GM21737 (cell line): ENCODE measurements around the gene TMEM89.
A peak's percentile ranks its signal among the peaks of the same experiment; 100 is the strongest.

Source experiments
- ATAC-seq: cut with Tn5 transposase; IDR thresholded peaks from one replicate; pipeline ENCODE4 v1.9.1; 2021; ENCODE audit warnings: mild to moderate bottlenecking, moderate library complexity; ENCODE audit not compliant: unreplicated experiment

Gene TMEM89, protein sequence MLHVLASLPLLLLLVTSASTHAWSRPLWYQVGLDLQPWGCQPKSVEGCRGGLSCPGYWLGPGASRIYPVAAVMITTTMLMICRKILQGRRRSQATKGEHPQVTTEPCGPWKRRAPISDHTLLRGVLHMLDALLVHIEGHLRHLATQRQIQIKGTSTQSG

DNA sequence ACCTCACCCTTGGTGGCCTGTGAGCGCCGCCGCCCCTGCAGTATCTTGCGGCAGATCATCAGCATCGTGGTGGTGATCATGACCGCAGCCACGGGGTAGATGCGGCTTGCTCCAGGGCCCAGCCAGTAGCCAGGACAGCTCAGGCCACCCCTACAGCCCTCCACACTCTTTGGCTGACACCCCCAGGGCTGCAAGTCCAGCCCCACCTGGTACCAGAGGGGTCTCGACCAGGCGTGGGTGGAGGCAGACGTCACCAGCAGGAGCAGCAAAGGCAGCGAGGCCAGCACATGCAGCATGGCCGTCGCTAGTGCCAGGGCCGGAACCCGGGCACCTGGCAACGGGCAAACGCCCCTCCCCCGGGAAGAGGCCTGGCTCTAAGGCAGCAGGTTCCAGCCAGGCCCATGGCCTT lies at the start of gene TMEM89:
Gene TMEM89 (minus strand): TSS at position 309 of the 409 bp plus-strand sequence. CDS start 13 bp downstream, at position 296.
- ATAC-seq: no peak

DNA sequence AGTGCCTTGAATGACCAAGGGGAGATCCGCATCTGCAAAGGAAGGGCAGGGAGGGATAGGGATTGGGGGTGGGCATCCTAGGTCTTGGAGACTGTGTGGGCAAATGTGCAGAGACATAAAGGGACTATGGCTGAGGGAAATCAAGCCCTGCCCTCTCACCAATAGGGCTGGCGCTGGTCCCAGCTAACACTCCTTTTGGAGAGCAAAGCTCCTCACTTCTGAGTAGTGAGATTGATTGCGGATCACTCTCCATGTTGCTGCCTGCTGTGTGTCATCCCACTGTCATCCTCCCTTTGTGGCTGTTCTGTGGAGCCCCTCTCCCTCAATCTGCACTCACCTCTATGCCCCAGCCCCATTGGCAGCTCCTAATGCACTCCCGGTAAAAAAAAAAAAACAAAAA lies 43.4 kb upstream of the TMEM89 start:
- ATAC-seq: no peak

DNA sequence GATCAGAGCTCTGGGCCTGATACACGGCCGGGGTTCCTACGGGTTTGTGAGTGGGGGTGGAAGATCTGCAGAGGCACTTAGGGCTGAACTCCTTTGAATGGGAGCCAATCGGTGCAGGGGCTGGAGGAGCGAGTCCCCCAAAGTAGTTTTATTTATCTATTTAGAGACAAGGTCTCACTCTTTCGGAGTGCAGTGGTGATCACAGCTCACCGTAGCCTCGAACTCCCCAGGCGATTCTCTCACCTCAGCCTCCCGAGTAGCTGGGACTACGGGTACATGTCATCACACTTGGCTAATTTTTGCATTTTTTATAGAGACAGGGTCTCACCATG lies 42.7 kb upstream of the TMEM89 start:
- no peak for ATAC-seq

DNA sequence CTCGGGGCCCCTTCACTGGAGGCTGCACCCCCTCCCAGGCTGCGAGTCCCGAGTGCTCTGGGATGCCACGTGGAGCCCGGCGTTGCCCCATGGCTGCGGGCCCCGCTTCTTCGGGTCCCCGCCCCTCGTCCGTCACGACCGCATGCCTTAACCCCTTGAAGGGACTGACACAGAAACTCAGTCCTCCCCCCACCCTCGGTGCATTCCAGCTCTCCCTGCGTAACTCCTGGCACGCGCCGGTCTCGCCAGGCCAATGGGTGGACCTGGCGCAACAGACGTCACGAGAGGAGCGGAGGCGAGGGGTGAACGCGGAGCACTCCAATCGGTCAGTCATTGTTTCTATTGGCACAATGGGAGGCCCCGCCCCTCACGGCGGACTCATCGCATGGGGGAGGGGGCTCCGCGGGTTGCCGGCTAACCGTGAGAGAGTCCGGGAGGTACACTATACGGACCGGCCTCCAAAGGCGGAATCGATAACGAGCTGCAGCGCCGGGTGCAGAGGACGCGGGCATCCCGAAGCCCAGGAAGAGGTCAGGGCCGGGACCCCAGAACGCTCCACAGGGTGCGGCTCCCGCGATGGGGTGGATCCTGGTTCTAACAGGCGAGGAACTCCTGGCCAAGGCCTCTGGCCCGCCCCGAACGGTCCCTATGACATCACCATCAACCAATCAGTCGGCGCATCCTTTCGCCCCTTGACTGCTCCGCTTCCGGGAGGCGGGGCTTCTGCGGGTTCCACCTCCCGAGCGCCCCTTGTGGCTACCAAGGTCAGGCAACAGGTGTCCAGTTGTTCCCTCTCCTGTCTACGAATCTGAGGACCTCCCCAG lies 42.1 kb upstream of the TMEM89 start:
- ATAC-seq: peak; percentile 90

DNA sequence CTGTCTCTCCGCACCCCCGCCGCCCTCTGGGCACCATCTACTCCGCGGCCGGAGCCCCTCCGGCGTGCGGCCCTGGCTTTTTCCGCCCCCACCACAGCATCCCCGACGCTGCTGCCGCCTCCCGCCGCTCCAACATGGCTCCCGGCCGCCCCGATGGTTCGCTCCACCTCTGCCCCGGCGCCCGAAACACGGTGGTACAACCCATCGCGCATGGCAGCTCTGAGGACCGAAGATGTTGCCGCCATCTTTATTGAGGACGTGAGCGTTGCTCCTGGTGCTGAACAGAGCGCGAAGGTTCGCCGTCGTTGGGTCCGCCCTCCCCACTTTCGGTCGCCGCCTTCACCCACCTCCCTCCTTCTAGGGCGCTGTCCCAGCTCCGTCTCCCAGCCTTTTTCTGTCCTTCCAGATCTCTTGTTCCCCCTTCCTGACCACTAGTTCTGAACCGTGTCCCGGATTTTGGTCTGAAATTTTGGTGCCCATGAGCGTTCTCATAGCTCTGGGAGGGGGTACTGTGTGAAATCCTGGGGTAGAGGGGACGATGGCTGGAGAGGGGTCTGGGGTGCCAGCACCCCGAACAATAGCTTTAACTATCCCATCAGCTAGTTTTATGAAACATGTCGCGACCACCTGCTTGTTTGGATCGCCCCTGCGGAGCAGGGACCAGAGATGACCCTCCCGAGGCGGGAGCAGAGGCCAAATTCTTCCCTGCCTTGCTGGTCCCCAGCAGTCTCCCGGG lies 41.4 kb upstream of the TMEM89 start, which contains the start of gene CELSR3:
Gene CELSR3 (minus strand): TSS at position 134 of the 736 bp plus-strand sequence. CDS start 252 bp downstream, outside the sequence.
- ATAC-seq: no peak

DNA sequence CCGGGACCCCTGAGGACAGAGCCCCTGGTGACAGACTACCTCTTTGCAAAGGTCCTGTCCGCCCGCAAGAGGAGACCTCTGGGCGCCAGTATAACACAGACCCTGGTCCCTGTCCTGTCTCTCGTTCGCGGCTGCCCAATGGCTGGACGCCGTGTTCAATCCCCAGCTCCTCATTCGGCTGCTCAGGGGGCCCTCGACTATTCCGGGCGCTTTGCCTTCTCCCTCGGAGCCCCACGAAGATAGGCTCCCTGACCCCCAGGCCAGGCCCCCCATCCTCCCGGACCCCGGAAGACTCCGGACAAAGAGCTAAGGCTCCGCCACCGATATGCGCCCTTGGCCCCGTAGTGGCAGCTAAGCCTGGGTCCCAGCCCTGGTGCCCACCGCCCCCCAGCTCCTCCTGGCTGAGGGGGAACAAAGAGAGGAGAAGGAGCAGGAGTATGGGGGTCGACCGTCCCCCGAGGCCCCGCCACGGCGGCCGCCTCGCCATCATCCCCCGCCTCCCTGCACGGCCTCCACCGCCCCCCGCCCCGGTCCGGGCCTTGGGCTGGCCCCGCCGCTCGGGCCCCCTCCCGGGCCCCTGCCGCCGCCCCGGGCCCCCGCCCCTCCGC lies 40.7 kb upstream of the TMEM89 start:
- ATAC-seq: no peak

DNA sequence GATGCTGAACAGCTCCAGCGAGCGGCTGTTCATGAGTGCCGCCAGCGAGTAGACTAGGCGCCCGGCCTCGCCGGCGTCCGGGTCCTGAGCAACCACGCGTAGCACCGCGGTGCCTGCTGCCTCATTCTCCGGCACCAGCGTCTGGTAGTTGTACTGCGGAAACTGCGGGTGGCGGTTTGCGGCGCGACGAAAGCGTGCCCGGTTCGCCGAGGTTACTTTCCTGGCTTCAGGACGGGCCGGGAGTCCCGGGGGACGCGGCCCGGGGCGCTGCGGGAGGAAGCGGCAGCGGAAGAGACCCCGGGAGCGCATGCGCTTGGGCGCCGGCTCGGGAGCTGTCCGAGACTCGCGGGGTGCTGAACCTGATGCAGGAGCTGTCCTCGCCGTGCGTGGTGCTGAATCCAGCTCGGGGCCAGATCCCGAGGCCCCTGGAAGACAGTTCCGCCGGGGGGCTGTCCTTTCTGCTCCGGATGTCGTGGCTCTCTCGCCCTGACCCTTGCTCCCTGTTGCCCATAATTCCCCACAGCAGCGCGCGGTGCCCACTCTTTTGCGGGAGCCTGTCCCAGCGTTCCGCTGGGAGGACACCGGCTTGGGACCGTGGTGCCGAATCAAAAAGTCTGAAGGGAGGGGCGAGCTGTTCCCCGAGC lies 40.1 kb upstream of the TMEM89 start:
- ATAC-seq: no peak

DNA sequence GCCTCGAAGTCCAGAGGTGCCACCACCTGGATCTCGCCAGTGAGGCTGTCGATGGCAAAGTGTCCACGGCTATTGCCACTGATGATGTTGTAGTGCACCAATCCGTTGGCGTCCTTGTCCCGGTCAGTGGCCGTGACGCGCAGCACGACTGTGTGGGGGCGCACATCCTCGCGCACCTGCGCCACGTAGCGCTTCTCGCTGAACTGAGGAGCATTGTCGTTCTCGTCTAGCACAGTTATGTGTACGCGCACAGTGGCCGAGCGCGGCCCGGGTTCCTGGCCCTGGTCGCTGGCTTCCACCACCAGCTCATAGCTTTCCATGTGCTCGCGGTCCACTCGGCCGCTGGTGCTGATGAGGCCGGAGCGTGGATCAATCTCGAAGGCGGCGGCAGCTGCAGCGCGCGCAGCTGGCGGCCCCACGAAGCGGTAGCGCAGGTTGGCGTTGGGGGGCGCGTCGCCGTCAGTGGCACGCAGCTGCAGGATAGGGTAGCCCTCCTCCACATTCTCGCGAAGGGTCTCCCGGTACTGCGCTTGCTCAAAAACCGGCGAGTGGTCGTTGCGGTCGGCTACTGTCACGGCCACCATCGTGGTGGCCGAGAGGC lies 39.3 kb upstream of the TMEM89 start:
- no peak for ATAC-seq

DNA sequence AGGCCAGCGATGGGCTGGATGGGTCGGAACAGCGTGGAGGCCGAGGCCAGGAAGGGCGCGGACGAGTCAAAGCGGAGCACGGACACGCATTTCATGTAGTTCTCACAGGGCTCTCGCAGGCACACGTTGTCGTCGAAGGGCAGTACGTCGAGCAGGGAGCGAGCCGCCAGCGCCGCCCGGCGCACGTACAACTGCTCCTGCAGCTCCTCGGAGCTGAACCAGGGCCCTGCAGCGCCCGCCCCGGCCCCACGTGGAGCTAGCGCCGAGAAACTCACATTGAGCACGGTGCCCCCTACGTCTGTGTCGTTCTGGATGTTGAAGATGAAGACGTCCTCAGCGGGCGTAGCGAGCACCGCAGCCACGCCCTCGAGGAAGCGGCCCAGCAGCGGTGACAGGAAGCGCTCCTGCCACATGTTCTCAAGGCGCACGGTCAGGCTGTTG lies 35.3 kb upstream of the TMEM89 start:
- ATAC-seq: no peak

DNA sequence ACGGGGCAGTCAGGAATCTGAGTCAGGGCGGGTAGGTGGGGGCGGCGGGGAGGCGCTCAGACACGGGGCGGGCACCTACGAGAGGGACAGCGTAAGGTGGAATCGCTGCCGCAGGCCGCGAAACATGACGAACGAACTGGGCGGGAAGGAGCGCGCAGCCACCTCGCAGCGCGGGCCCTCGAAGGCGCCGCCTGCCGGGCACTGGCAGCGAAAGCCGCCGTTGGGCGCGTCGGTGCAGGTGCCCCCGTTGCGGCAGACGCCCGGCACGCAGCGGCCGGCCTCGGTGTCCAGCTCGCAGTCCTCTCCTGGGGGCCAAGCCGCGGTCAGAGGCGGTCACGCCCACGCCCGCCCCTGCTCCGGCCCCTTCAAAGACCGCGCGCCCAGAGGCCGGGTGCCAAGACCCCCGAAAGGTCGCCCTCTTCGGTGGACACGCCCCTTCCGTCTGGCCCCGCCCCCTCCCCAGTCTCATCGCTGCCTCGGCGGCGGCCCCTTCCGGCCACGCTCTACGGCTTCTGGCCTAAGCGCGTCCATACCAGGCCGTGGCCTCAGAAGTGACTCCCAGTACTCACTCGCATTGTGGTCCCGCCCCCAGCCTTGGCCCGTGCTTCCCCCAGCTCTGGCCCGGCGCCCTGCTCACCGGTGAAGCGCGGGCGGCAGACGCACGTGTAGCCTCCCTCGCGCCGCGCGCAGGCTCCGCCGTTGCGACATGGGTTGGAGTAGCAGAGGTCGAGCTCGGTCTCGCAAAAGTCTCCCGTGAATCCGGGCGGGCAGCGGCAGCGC lies 34.7 kb upstream of the TMEM89 start:
- peak; percentile 47 for ATAC-seq

DNA sequence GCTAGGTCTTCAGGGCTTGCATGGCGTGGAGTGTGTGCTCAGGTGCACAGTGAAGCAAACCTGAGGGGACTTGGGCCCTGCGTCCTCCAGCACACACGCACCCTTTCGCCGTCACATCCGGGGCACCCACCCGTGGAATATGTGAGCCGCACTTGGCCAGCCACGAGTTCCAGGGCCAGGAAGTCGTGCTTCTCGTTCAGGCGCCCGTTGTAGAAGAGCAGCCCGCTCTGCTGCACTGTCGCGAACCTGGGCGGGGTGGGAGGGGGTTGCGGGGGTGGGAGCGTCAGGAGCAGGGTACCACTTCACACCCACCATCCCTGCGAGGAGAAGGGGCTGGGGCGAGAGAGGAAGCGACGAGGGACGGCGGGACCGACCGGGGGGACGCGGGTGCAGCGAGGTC lies 34.0 kb upstream of the TMEM89 start:
- ATAC-seq: no peak

DNA sequence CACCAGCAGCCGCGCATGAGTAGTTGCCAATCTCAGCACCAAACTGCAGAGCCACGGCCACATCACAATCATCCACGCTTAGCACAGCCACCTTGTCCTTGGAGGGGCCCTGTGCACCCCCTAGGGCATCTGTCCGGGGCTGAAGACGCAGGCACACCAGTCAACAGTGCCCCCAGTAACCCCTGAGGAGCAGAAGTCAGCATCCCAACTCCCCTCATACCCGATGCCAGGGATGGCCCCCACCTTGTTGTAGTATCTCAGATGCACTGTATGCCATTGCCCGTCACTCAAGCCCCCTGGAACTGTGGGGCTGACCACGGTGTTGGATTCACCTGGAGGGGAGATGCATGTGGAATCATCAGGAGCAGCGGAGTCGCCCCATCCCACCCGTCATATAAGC lies 33.5 kb upstream of the TMEM89 start:
- no peak for ATAC-seq

DNA sequence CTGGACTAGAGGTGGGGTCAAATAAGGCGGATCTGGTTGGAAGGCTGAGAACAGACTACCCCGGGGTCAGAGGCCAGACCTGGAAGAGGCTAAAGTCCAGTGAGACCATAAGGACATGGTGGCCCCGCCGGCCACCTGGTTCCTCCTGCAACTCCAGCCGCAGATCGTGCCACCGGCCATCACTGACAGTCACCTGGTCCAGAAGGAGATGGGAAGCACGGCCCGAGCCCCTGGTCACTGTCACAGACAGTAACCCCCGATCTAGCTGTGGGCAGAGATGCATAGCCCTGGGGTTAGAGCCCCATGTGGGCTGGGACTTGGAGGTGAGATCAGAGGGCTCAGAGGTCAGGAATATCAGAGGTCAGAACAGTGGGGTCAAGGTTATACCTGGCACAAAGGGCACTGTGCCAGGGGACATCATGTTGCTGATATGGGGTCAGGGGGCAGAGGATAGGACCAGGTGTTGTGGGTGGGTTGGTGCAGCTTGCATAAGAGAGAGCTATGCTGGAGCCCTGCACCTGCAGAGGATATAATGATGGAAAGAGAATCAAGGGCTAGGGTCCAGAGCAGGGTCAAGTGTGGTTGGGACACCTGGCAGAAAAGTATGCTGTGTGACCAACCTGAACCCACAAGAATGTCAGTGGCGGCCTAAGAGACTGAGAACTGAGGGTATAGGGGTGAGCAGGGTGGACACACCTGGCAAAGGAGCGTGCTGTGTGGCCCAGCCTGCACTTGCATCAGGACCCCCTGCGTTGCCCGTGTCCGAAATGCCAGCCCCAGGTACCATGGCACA lies 31.6 kb upstream of the TMEM89 start:
- no peak for ATAC-seq

DNA sequence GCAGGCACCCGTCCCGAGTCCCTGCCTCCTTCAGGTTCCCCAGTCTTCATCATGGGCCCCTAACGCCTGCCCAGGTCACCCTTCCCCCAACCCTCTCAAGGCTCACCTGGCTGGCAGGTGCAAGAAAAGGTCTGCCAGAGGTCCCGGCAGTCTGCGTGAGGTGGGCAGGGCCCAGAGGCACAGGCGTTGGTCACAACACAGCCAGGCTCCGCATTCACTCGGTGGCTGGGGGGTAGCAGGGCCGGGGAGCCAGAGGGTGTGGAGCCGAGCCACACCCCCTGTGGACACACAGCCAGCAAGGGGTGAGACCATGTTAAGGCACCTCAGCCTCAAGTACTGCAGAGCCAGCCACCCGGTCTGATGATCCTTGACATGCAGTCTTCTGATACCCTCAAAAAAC lies 30.2 kb upstream of the TMEM89 start:
- no peak for ATAC-seq

DNA sequence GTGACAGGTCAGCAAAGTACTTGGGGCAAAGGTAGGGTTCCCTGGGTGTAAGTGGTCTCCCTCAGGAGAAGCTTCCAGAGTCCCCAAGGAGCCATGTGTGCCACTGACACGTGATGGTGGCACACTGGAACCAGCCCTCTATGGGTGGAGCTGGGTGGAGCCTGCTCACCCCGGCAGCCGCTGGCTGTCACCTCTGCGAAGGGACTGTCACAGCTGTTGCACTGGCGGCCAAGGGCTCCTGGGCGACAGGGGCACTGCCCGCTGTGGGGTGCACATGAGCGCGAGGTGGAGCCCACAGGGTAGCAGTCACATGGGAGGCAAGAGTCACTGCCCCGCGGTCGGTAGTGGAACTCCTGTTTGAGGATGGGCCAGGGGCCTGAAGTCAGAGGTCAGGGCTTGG lies 29.2 kb upstream of the TMEM89 start:
- ATAC-seq: no peak

DNA sequence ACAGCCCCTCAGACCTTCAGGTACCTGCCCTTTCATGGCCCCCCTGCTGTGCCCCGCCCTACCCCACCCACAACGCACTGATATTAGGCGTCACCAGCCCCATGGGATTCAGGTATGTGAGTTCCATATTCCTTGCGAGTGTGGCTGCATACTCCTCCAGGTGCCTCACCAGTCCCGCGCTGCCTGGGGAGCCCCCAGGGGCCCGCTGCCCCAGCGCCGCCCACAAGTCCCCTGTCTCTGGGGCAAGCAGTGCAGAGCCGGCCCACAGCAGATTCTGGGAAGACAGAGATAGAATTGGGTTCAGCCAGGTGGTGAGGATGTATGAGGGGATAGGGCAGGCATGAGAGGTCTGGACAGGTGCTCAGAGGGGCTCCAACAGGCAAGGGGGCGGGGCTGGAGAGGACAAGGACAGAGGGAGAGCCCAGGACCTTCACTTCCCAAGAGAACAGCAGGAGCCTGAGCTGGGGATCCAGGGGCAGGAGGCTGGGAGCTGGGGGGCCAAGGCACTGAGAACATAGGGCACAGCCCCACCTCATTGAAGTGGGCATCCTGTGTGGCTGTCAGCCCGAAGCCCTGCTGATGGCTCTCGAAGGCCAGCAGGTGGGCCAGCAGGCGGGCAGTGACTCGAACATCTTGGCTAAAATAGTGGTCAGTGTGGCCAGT lies 26.8 kb upstream of the TMEM89 start:
- ATAC-seq: no peak

DNA sequence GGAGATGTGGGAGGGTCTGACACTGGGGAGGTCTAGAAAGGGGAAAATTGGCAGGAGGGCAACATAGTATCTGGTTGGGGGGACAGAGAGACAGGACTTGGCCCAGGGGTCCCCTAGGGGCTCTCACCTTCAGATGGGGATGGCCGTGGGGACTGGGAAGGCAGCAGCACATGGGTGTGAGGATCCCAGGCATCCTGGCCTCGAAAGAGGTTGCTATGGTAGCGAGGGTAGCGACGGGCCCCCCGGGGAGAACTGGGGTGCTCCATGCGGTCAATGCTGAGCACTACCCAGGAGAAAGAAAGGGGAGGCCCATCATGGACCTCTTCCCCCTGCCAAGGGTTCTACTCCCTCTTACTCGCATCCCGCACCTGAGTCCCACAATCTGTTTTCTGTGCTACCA lies 26.1 kb upstream of the TMEM89 start:
- ATAC-seq: no peak
